GM20000 (cell line): Measurements from ENCODE around the gene PLA2G5.

Source experiments
- DNase-seq: peaks from one replicate; pipeline ENCODE4 v3.0.0; 2012; ENCODE audit warnings: low spot score
- CTCF ChIP-seq: IDR thresholded peaks from 2 replicates; pipeline ENCODE4 v1.5.1; 2012; ENCODE audit warnings: mild to moderate bottlenecking, control low read depth; ENCODE audit errors: extremely low read depth, missing control alignments

Gene PLA2G5

GRCh38 chr1:20070357-20070756 is 363 bp downstream of the PLA2G5 start:
- no peak for TF ChIP-seq CTCF
- DNase-seq, result no peak

- DNase-seq, result no peak
- no peak for TF ChIP-seq CTCF
Measured at GRCh38 chr1:20071416-20071815, 1.4 kb downstream of the PLA2G5 start.

- no peak for DNase-seq
- no peak for TF ChIP-seq CTCF
Measured at GRCh38 chr1:20072771-20073170, 2.8 kb downstream of the PLA2G5 start.

GRCh38 chr1:20073256-20073655 is 3.3 kb downstream of the PLA2G5 start:
- DNase-seq, result no peak
- TF ChIP-seq CTCF, result no peak

- no peak for DNase-seq
- no peak for TF ChIP-seq CTCF
Measured at GRCh38 chr1:20074055-20074724, 4.2 kb downstream of the PLA2G5 start.

GRCh38 chr1:20074725-20075171 is 4.8 kb downstream of the PLA2G5 start:
- TF ChIP-seq CTCF, result no peak
- no peak for DNase-seq

- TF ChIP-seq CTCF, result no peak
- no peak for DNase-seq
Measured at GRCh38 chr1:20075345-20075744, 5.4 kb downstream of the PLA2G5 start.
